ENCODE results near the gene KHSRP. TPM values are rescaled to one million over a fixed set of nuclear protein-coding genes. Genes with fewer than 3 reads are reported as not detected.

The KHSRP gene
- total and polyA plus RNA-seq, 10 of the 15 experiments (the other 5 are each of a cell fraction or from before 2014, with no cell fraction given), result 4.8 to 440 (median 82.0) TPM

- WGBS (ENCODE audit: insufficient coverage, insufficient replicate concordance, low lambda C conversion rate, missing lambda C conversion rate), result 91% methylated on average over 9 of the region's 9 CpGs
- POLR2A ChIA-PET, result no interaction called here
- peaks cover 21 to 26% of the 10 kb centered on the region in 2 experiments for H3K36me3 ChIP-seq (ENCODE audit: control insufficient read depth in 2 of 2, insufficient read depth in 2 of 2, low read length in 1 of 2)
- no peak for FAIRE-seq
- no peaks in the 10 kb centered on the region for H3K27me3 ChIP-seq (replicated peaks in 1 of 2; ENCODE audit: control insufficient read depth in 2 of 2, insufficient read depth in 2 of 2, low read length in 1 of 2)
- intact Hi-C loops (cut with micrococcal nuclease; ENCODE audit: unreplicated experiment) (no loop called here), in situ Hi-C loops (cut with MboI) (no loop called here)
- H3K4me3 ChIP-seq, result no peak overlapping the region
- no peaks in the 10 kb centered on the region for H3K4me1 ChIP-seq (ENCODE audit: control insufficient read depth, insufficient read depth, low read length)
- BruUV-seq (replicated peaks), result no TSS peak
- SMC1A ChIA-PET (ENCODE audit: uncharacterized antibody, unreplicated experiment), result no interaction called here
- ATAC-seq, result no peak
- no peak for DNase-seq (ENCODE audit: low read depth, low spot score)
- H2AFZ ChIP-seq (ENCODE audit: control insufficient read depth, low read depth, low read length), result no peak overlapping the region
- RAD21 ChIA-PET (ENCODE audit: unreplicated experiment), result no interaction called here
- TF ChIP-seq STAT1 (conservative IDR thresholded peaks at IDR 0.05), result no peak
- TF ChIP-seq MLLT1 (IDR thresholded peaks at IDR 0.05), result no peak
- H4K20me1 ChIP-seq (ENCODE audit: control insufficient read depth, insufficient read depth), result no peaks in the 10 kb centered on the region
- no peaks in the 10 kb centered on the region; the same call in 1 of the 2 replicates for H3K79me2 ChIP-seq (ENCODE audit: control insufficient read depth, insufficient read depth, low read length)
- H3K4me2 ChIP-seq (ENCODE audit: control insufficient read depth, insufficient read depth), result no peak overlapping the region
- H3K9ac ChIP-seq (ENCODE audit: control insufficient read depth, insufficient read depth, low read length), result no peak overlapping the region
- H3K9me3 ChIP-seq (replicated peaks; ENCODE audit: control insufficient read depth, insufficient read depth, low read length), result peaks cover 1% of the 10 kb centered on the region; the same call in 1 of the 3 replicates
- CTCF ChIA-PET, result no interaction called here
- H3K27ac ChIP-seq (ENCODE audit: control insufficient read depth, insufficient read depth), result no peak overlapping the region
These were observed 46.1 kb downstream of the KHSRP start for GRCh38 chr19:6378486-6378885.

- TF ChIP-seq POLR2A (IDR thresholded peaks at IDR 0.05; ENCODE audit: low read depth, low read length) (peak; percentile 33; the same call in 1 of the 2 replicates), GABPA (IDR thresholded peaks at IDR 0.05; ENCODE audit: low read depth) (no peak)
- CTCF ChIA-PET, result no interaction called here
- no peak for ATAC-seq
These were observed 46.6 kb downstream of the KHSRP start for GRCh38 chr19:6378041-6378440.

More at GRCh38 chr19:6378041-6378440, 46.6 kb downstream of the KHSRP start:
- DNase-seq (ENCODE audit: low read depth, low spot score) (no peak), FAIRE-seq (no peak)
- Histone ChIP-seq H3K4me3 (no peak overlapping the region), H3K27me3 (replicated peaks in 1 of 2; ENCODE audit: control insufficient read depth in 2 of 2, insufficient read depth in 2 of 2, low read length in 1 of 2) (no peaks in the 10 kb centered on the region), H2AFZ (ENCODE audit: control insufficient read depth, low read depth, low read length) (no peak overlapping the region), H3K4me1 (ENCODE audit: control insufficient read depth, insufficient read depth, low read length) (no peaks in the 10 kb centered on the region), H3K36me3 (ENCODE audit: control insufficient read depth in 2 of 2, insufficient read depth in 2 of 2, low read length in 1 of 2) (peaks cover 18 to 23% of the 10 kb centered on the region in 2 experiments), H4K20me1 (ENCODE audit: control insufficient read depth, insufficient read depth) (no peaks in the 10 kb centered on the region), H3K9ac (ENCODE audit: control insufficient read depth, insufficient read depth, low read length) (no peak overlapping the region), H3K79me2 (ENCODE audit: control insufficient read depth, insufficient read depth, low read length) (no peaks in the 10 kb centered on the region; the same call in 1 of the 2 replicates), H3K4me2 (ENCODE audit: control insufficient read depth, insufficient read depth) (no peak overlapping the region), H3K27ac (ENCODE audit: control insufficient read depth, insufficient read depth) (no peak overlapping the region), H3K9me3 (replicated peaks; ENCODE audit: control insufficient read depth, insufficient read depth, low read length) (peaks cover 1% of the 10 kb centered on the region; the same call in 1 of the 3 replicates)
- BruUV-seq (replicated peaks), result no TSS peak
- in situ Hi-C loops (cut with MboI), result no loop called here
- intact Hi-C loops (cut with micrococcal nuclease; ENCODE audit: unreplicated experiment), result no loop called here
- ChIA-PET SMC1A (ENCODE audit: uncharacterized antibody, unreplicated experiment) (no interaction called here), POLR2A (no interaction called here), RAD21 (ENCODE audit: unreplicated experiment) (no interaction called here)
- WGBS (ENCODE audit: insufficient coverage, insufficient replicate concordance, low lambda C conversion rate, missing lambda C conversion rate), result 93% methylated on average over 6 of the region's 6 CpGs

Measured in GM12878 (cell line).